ENCODE data around the gene STX8.
"Not testable (repeated sequence)": the region's sequence is repeated elsewhere in the genome, so short reads cannot be mapped to it uniquely, and the experiment has no call there.

Gene STX8

DNA sequence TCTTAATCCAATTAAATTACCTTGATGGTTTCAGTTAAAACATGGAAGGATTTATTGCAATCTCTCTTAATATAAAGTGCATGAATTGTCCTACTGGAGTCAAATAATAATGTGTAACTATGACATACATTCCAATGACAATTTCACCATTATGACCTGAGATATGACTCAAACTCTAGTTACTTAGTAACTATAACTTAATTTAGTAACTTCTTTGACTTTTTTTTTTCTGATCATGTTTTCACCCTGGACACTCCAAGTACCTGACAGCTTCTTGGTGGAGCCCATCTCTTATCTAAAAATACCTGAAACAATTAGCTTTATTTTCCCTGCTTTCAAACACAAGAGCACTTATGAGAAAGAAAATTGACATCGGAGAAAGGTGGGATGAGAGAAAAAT is 123.7 kb downstream of the STX8 start:
- no peak for TF ChIP-seq EZH2phosphoT487 (IDR thresholded peaks at IDR 0.05; ENCODE audit: low read depth)
- TF ChIP-seq, protein P1, sequence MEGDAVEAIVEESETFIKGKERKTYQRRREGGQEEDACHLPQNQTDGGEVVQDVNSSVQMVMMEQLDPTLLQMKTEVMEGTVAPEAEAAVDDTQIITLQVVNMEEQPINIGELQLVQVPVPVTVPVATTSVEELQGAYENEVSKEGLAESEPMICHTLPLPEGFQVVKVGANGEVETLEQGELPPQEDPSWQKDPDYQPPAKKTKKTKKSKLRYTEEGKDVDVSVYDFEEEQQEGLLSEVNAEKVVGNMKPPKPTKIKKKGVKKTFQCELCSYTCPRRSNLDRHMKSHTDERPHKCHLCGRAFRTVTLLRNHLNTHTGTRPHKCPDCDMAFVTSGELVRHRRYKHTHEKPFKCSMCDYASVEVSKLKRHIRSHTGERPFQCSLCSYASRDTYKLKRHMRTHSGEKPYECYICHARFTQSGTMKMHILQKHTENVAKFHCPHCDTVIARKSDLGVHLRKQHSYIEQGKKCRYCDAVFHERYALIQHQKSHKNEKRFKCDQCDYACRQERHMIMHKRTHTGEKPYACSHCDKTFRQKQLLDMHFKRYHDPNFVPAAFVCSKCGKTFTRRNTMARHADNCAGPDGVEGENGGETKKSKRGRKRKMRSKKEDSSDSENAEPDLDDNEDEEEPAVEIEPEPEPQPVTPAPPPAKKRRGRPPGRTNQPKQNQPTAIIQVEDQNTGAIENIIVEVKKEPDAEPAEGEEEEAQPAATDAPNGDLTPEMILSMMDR (IDR thresholded peaks at IDR 0.05; ENCODE audit: low read depth, low read length), result no peak
- Histone ChIP-seq H3K36me3 (replicated peaks; ENCODE audit: low read depth, low read length) (no peaks in the 10 kb centered on the region), H3K27ac (ENCODE audit: low read length) (no peak overlapping the region), H4K20me1 (ENCODE audit: insufficient read depth, low read length) (no peaks in the 10 kb centered on the region), H3K79me2 (ENCODE audit: low read length) (no peaks in the 10 kb centered on the region), H3K4me2 (ENCODE audit: low read length) (peak overlapping the region; percentile 35), H3K9ac (ENCODE audit: low read length) (no peak overlapping the region), H3K4me1 (ENCODE audit: low read length) (peaks cover 9% of the 10 kb centered on the region), H3K9me3 (ENCODE audit: insufficient read depth, low read length) (no peaks in the 10 kb centered on the region), H2AFZ (ENCODE audit: low read depth, low read length) (no peak overlapping the region), H3K27me3 (ENCODE audit: low read depth, low read length) (no peaks in the 10 kb centered on the region), H3K4me3 (ENCODE audit: low read length) (no peak overlapping the region)

DNA sequence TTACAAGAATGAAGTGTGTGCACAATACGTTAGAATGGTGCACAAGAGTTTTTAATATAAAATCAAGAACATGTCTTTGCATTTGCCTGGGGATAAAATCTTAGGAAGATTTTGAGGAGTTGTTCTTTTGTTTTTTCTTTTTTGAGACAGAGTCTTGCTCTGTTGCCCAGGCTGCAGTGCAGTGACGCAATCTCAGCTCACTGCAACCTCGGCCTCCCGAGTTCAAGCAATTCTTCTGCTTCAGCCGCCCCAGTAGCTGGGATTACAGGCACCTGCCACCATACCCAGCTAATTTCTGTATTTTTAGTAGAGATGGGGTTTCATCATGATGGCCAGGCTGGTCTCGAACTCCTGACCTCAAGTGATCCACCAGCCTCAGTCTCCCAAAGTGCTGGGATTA is 128.3 kb downstream of the STX8 start:
- H3K9me3 ChIP-seq (ENCODE audit: insufficient read depth, low read length); H3K4me1 ChIP-seq (ENCODE audit: low read length); H3K27ac ChIP-seq (ENCODE audit: low read length); H3K79me2 ChIP-seq (ENCODE audit: low read length); H2AFZ ChIP-seq (ENCODE audit: low read depth, low read length); H3K9ac ChIP-seq (ENCODE audit: low read length); H3K36me3 ChIP-seq (replicated peaks; ENCODE audit: low read depth, low read length); H3K27me3 ChIP-seq (ENCODE audit: low read depth, low read length); H3K4me2 ChIP-seq (ENCODE audit: low read length); H4K20me1 ChIP-seq (ENCODE audit: insufficient read depth, low read length); H3K4me3 ChIP-seq (ENCODE audit: low read length): not testable (repeated sequence)

DNA sequence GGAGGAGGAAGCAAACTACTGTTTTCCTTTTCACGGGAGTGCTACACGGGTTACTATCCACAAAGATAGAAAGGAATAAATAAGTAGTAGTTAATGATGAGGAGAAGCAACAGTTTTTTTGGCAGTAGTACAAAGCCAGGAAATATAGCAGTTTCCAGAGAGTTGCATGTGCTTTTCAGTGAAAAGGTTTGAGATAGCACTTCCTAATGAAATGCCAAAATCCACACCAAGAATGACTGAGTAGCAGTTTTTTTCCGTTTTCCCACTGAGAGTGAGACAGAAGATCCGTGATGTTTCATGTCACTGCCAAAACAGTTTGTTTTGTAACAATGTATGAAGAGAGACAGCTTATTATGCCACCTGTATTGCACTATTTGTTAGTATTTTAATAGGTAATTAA is 129.1 kb downstream of the STX8 start:
- Histone ChIP-seq H2AFZ (ENCODE audit: low read depth, low read length) (no peak overlapping the region), H3K4me2 (ENCODE audit: low read length) (no peak overlapping the region), H3K4me1 (ENCODE audit: low read length) (no peaks in the 10 kb centered on the region; the same call in 1 of the 2 replicates), H3K9ac (ENCODE audit: low read length) (no peak overlapping the region), H3K27me3 (ENCODE audit: low read depth, low read length) (no peaks in the 10 kb centered on the region), H3K79me2 (ENCODE audit: low read length) (no peaks in the 10 kb centered on the region), H3K36me3 (replicated peaks; ENCODE audit: low read depth, low read length) (no peaks in the 10 kb centered on the region), H3K27ac (ENCODE audit: low read length) (no peak overlapping the region), H3K4me3 (ENCODE audit: low read length) (no peak overlapping the region), H4K20me1 (ENCODE audit: insufficient read depth, low read length) (no peaks in the 10 kb centered on the region), H3K9me3 (ENCODE audit: insufficient read depth, low read length) (no peaks in the 10 kb centered on the region)
- TF ChIP-seq, protein P1 (IDR thresholded peaks at IDR 0.05; ENCODE audit: low read depth, low read length), result no peak
- no peak for TF ChIP-seq EZH2phosphoT487 (IDR thresholded peaks at IDR 0.05; ENCODE audit: low read depth)

DNA sequence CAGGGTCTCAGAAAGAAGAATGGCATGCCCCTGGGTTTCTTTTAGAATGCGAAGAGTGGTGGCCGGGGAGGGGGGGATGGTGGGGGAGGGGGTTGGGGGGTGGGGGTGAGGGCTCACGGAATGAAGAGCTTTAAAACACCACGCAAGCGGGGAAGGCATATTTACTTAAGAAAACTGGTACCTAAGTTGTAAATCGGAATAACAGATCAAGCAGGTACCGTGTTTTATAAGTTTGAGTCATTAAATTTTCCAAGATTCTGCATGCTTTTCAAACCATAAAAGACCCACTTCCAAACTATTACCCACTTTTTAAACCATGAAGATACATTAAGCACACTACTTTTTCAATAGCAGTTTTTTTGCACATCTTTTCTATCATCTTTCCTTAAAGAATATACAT is 130.2 kb downstream of the STX8 start:
- H3K36me3 ChIP-seq (replicated peaks; ENCODE audit: low read depth, low read length), result no peaks in the 10 kb centered on the region
- no peaks in the 10 kb centered on the region for H3K27me3 ChIP-seq (ENCODE audit: low read depth, low read length)
- H3K9me3 ChIP-seq (ENCODE audit: insufficient read depth, low read length), result no peaks in the 10 kb centered on the region
- no peaks in the 10 kb centered on the region for H3K79me2 ChIP-seq (ENCODE audit: low read length)
- H3K27ac ChIP-seq (ENCODE audit: low read length), result no peak overlapping the region
- H2AFZ ChIP-seq (ENCODE audit: low read depth, low read length), result no peak overlapping the region
- no peaks in the 10 kb centered on the region for H4K20me1 ChIP-seq (ENCODE audit: insufficient read depth, low read length)
- no peak overlapping the region for H3K4me3 ChIP-seq (ENCODE audit: low read length)
- H3K4me2 ChIP-seq (ENCODE audit: low read length), result no peak overlapping the region
- no peak overlapping the region for H3K9ac ChIP-seq (ENCODE audit: low read length)
- no peaks in the 10 kb centered on the region for H3K4me1 ChIP-seq (ENCODE audit: low read length)
- TF ChIP-seq EZH2phosphoT487 (IDR thresholded peaks at IDR 0.05; ENCODE audit: low read depth), result no peak
- TF ChIP-seq, protein P1 (IDR thresholded peaks at IDR 0.05; ENCODE audit: low read depth, low read length), result no peak

DNA sequence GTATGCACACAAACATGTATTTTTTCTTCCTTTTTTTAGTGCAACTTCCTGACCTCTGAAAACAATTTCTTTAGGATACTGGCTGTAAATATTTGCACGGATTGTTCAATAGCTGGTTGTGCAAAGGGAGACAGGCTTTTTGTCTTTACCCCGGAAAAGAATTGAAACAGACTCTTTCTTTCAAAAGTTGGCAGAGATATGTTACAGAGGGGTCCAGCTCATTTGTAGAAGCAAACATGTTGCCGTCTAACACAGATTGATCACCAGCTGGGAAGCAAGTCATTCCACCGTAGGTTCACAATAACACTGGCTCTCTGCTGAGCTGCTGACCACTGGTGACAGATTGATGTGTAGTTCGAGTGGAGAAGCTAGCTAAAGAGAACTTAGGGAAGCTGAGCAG is 130.9 kb downstream of the STX8 start:
- Histone ChIP-seq H3K27me3 (ENCODE audit: low read depth, low read length) (no peaks in the 10 kb centered on the region), H2AFZ (ENCODE audit: low read depth, low read length) (no peak overlapping the region), H4K20me1 (ENCODE audit: insufficient read depth, low read length) (no peaks in the 10 kb centered on the region), H3K36me3 (replicated peaks; ENCODE audit: low read depth, low read length) (no peaks in the 10 kb centered on the region), H3K4me2 (ENCODE audit: low read length) (no peak overlapping the region), H3K27ac (ENCODE audit: low read length) (no peak overlapping the region), H3K79me2 (ENCODE audit: low read length) (no peaks in the 10 kb centered on the region), H3K9ac (ENCODE audit: low read length) (no peak overlapping the region), H3K9me3 (ENCODE audit: insufficient read depth, low read length) (no peaks in the 10 kb centered on the region), H3K4me3 (ENCODE audit: low read length) (no peak overlapping the region), H3K4me1 (ENCODE audit: low read length) (no peaks in the 10 kb centered on the region)
- TF ChIP-seq, protein P1 (IDR thresholded peaks at IDR 0.05; ENCODE audit: low read depth, low read length), result no peak
- TF ChIP-seq EZH2phosphoT487 (IDR thresholded peaks at IDR 0.05; ENCODE audit: low read depth), result no peak
